NCI-H128 (cell line): Measurements from ENCODE around the gene RPL10.

Source experiments
- DNase-seq: peaks from one replicate; lab custom pipeline; 2025; ENCODE audit not compliant: unreplicated experiment; lab: John Stamatoyannopoulos, UW

RPL10 gene

GRCh38 chrX:154397888-154398667, at the start of gene RPL10:
Gene RPL10 (plus strand): TSS chrX:154398377. CDS start chrX:154398520, 143 bp downstream.
- DNase-seq: peak; percentile 92

DNA sequence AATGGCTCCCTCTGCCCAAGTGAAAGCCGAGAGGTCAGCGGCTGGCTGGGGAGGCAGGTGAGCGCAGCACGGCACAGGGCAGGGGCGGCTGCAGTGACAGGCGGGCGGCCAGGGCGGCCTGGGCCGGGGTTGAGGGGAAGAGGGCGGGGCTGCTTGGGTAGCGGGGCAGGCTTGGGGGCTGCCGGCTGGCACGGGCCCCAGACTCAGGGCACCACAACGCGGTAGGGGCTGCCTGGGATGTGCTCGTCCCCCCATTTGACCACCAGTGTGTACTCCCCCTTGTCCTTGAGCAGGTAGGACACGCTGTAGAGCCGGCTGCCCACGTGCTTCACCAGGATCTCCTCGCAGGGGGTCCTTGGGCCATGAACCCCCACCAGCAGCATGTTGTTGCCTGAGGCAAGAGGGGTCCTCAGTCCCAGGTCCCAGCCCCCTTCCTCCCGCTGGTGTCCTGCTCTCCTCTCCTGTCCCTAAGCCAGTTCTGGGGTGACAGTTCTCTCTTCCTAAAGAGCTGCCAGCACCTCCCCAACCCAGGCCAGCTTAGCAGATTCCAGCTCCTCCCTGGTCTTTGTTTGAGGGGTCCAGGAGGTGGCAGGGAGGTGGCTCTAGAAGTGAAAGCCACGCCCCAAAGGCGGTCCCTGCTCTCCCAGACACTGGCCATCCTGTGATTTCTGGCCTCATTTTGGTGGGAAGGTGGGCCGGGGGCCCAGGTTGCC, 49.4 kb upstream of the RPL10 start:
- no peak for DNase-seq

- DNase-seq: no peak
Observed at GRCh38 chrX:154349359-154349935, 48.7 kb upstream of the RPL10 start.

DNA sequence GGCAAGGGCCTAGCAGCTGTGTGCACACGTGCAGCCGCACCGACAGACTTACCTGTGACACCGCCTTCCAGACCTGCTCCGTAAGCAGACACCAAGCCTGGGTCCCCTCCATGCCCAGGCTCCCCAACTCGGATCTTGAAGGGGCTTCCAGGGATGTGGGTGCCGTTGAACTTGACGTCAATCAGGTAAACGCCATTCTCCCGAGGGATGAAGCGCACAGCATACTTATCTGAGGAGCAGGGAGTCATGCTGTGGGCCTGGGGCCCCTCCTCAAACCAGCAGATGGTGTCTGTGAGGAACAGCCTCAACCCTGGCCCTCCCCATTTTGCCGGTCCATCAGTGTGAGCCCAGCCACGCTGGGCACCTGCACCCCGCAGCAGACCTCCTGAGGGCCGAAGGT, 48.2 kb upstream of the RPL10 start:
- no peak for DNase-seq

GRCh38 chrX:154350429-154351182, 47.6 kb upstream of the RPL10 start:
- no peak for DNase-seq

DNA sequence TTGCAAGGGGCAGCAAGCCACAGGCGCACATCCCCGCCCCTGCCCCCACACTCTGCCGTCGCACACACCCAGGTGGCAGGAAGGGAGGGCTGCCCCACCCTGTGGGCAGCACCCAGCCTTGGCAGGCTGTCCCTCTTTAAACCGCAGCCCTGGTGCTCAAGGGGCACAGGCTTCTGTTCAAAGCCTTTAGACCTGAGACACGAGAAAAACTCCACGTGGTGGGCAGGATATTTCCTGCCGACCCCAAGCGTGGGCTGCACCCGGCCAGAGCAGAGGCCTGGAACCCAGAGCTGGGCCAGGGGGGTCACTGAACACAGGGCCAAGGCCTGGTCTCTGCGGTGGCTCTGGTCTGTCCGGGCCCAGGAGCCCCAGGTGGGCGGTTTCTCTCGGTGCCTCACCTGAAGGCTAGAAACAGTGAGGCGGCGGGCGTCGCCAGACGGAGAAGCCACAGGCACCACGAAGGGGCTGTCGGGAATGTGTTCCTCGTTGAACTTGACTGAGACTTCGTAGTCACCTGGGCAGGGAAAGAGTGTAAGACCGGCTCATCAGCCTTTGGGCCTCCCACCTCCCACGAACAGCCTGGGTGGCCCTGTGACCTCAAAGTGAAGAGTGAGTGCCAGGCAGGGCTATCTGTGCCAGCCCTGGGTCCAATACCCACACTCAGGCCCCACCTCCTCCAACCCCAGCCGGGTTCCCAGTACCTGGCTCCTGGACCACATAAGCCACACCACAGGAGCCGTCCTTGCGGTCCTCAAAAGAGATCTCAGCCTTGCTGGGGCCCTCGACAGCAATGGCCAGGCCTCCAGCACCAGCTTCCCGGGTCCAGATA, 46.8 kb upstream of the RPL10 start:
- DNase-seq: no peak

- no peak for DNase-seq
Observed at GRCh38 chrX:154352012-154352401, 46.2 kb upstream of the RPL10 start.

DNA sequence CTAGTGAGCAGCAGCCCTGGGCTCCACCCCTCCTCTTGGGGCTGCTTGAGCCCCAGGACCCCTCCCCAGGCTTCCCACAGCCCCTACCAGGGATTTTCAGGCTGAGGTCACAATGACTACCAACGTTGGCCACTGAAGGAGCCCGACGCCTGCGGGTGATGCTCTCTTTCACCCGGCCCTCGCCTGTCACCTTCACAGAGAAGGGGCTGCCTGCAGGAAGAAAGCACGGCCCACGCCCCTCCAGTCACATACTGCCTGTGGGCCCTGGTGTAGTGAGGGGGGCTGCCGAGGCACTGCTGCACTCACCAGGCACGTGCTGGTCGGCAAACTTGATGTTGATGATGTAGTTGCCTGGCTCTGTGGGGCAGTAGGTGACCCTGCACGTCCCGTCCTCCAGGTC, 45.7 kb upstream of the RPL10 start:
- DNase-seq: no peak

GRCh38 chrX:154353172-154353843, 44.9 kb upstream of the RPL10 start:
- no peak for DNase-seq

- DNase-seq: no peak
Observed at GRCh38 chrX:154354013-154354412, 44.2 kb upstream of the RPL10 start.

- DNase-seq: no peak
Observed at GRCh38 chrX:154354516-154354915, 43.7 kb upstream of the RPL10 start.

GRCh38 chrX:154355094-154355775, 42.9 kb upstream of the RPL10 start:
- DNase-seq: no peak

GRCh38 chrX:154355776-154356140, 42.4 kb upstream of the RPL10 start:
- no peak for DNase-seq

DNA sequence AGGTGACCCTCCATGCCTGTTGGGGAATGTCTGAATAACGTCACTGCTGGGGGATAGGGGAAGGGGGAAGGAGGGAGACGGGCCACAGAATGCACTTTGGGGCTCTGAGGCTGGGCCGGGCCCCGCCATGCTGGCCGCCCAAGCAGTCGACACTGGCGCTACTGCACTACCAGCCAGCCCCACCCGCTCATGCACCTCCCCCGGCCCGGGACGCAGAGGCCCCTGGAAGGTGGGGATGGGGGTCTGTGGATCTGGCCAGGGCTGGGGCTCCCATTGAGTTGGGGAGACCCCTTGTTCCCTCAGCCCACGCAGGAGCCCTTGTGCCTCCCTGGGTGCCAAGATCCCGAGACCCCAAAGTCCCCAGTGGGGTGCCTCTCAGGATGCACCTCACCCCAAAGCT, 41.6 kb upstream of the RPL10 start:
- DNase-seq: no peak

DNA sequence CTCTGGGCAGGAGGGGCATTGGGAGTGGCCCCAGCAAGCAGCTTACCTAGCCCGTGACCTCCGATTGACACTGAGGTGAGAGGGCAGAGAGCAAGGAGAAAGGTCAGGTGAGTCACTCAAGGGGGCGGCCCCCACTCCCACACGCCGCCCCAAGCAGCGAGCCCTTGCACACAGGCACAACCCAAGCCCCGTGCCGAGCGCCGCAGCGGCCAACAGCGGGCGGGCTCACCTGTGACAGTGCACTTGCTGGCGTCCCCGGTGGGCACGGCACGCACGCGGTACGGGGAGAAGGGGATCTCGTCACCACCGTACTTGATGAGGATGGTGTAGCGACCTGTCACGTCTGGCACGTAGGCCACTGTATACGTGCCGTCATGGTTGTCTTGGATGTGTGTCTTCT, 41.0 kb upstream of the RPL10 start:
- DNase-seq: no peak

GRCh38 chrX:154358011-154358410, 40.2 kb upstream of the RPL10 start:
- no peak for DNase-seq

DNA sequence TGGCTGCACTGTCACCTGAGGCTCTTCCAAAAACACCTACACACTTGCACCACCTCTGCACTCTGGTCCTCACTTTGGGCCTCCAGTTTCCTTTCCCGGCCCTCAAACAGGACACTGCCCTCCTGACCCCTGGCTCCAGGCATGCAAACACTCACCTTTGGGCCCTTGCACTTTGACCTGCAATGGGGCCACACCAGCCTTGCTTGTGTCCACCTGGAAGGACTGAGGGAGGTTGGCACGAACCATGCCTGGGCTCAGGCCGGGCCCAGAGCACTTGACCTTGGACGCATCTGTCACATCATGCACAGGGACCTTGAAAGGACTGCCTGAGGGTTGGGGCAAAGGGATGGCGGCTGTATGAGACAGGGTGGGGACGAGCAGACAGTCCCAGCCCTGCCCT, 39.3 kb upstream of the RPL10 start:
- no peak for DNase-seq

GRCh38 chrX:154359362-154360154, 38.6 kb upstream of the RPL10 start:
- DNase-seq: no peak
